Head of caudate nucleus (tissue), 42 donors: ENCODE measurements around the gene OLFML1.

ENCODE experiments used
- DNase-seq, 42 donors: peaks; one replicate each; pipeline versions ENCODE4 v3.0.0 to v3.0.0-alpha.2; 2020 to 2021; ENCODE audit warnings: mixed read lengths in 7 of 42
- intact Hi-C: fragments of 100-400 bp; cut with DNase I; formaldehyde crosslinking; loops from one replicate; pipeline ENCODE4 v1.15.0; 2022

Gene OLFML1

GRCh38 chr11:7485186-7486097, at the start of gene OLFML1:
Gene OLFML1, plus strand, starts transcription at chr11:7485506. Its CDS starts 370 bp downstream, at chr11:7485876.
- intact Hi-C loops, result no loop called here
- no peak for DNase-seq

DNA sequence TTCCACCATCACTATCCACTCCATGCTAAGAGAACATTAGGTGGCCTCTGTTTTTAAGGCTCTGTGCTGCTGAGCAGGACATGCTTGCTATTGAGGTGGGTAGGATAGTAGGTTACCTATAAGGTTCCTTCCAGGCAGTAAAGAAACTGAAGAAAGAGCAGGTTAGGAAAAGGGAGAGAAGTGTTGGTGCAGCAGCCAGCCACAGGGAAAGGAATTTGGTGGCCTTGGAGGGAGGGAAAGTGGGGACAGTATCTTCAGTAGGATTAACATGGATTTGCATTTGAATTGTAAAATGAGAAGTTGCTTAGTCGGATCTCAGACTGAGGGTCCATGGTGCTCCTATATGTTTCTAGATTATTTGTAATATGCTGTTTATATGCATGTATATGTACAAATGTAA, 49.2 kb upstream of the OLFML1 start:
- intact Hi-C loops, result no loop called here
- DNase-seq, result no peak

- peak in 5 of 42 donors; percentile 17 to 34 (median 26) for DNase-seq
- intact Hi-C loops, result no loop called here
These were observed 48.6 kb upstream of the OLFML1 start for GRCh38 chr11:7436657-7437056.

DNA sequence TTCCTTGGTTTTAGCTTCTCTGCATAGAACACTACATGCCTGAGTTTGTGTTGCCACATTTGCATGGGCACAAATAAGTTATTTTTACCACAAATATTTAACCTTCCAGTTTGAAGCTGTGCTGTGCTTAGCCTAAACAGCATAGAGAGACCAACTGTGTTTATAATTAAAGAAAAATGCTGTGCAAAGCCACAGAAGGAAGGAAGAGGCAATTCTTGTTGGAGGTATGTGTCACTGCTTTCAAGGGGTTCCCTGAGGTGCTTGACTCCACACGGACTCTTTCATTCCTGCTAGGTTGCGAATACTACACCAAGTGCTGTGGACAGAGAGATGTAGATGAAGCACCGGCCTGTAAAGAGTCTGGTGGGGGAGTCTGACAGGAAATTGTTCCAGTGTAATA, 47.6 kb upstream of the OLFML1 start:
- no peak for DNase-seq
- intact Hi-C loops, result no loop called here

DNA sequence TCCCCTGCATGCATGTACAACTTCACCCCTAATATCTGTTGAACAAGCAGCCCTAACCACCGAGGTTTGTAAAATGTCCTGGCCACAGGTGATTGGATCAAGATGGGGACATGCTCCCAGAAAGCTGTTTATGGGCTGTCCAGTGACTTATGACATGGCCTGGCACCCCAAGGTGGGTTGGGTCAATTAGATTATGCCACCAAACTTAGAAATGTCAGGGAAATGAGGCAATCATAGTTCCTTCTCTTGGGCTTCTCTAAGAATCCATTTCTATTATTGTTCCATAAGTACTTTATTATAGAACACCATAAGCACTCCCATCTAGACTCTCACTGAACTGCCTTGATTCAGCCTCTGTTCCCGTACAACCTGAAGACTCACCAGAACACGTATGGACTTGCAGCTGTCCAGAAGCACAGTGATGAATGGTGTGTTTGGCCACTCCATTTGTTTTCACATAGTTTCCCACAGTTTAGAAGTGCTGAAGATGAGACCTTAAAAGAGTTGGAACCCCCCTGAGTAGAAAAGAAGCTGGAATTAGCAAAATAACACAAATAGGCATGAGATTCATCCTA, 45.5 kb upstream of the OLFML1 start:
- intact Hi-C loops, result loop anchor here (10.0 kb wide), 1 partner anchor 295 kb away; no protein-coding TSS in a partner anchor
- no peak for DNase-seq

- peak; percentile 28 to 95 (median 86) for DNase-seq
- intact Hi-C loops, result loop anchor here (10.0 kb wide), 1 partner anchor 298 kb away; no protein-coding TSS in a partner anchor
These were observed 42.6 kb upstream of the OLFML1 start for GRCh38 chr11:7442588-7443215.

DNA sequence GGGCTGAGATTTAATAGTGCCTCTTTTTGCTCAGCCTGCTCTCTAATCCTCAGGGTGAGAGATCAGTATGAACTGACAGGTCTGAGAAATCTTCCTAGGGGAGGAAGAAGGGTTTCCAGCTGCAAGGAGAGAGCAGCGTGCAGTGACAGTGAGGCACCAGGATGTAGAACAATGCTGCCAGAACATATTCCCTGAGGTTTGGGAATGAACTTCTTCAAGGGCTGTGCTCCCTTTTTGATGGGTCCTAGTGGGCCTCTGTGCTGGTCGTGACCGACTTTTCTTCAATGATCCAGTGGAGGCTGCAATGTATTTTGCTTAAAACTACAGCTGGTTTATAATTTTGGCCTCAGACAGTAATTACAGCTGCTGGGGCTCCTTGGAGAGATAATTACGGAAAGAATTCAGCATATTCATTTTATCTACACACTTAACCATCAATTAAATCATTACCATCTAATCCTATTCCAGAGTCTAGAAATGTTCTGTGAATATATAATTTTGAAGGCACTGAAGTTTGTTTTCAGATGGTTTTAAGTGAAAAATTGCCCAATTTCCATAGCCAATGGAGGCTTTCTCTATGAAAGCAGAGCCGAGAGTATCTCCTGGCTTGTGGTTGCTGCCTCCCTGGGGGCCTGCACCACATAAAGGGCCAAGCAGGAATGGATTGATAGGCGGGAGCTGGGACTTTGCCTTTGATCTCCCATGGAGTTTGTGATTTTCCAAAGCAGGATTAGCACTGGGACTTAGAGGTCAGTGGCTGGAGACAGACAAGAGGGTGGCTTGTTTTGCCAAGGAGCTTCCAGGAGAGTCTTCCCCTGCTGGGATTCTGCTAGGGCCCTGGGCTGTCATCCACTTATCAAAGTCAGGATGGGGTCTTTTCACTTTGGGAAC, 41.0 kb upstream of the OLFML1 start:
- intact Hi-C loops, result loop anchor here (10.0 kb wide), 1 partner anchor 300 kb away; no protein-coding TSS in a partner anchor

GRCh38 chr11:7445564-7445963, 39.7 kb upstream of the OLFML1 start:
- DNase-seq, result no peak
- intact Hi-C loops, result loop anchor here (10.0 kb wide), 1 partner anchor 301 kb away; no protein-coding TSS in a partner anchor

More for the DNA sequence above, 41.0 kb upstream of the OLFML1 start:
- DNase-seq, result no peak

DNA sequence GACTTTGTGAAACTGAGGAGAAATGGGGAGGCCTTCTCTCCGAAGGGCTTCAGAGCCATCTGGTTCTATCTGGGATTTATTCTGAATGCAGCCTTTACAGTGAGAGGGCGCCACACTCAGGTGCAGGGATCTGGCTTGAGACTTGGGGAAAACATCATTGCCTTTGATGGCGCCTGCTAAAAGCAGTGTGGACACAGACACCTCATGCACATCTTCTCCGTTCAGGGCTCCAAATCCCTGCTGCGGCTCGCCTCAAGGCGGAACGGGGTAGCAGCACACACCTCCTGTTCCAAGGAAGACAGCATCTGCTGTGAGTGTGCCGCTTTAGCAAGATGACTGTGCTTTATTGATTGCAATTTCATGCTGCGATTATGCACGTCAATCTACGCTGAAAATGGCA, 37.1 kb upstream of the OLFML1 start:
- no peak for DNase-seq
- intact Hi-C loops, result loop anchor here (10.0 kb wide), 1 partner anchor 303 kb away; no protein-coding TSS in a partner anchor

- intact Hi-C loops, result loop anchor here (10.0 kb wide), 1 partner anchor 305 kb away; no protein-coding TSS in a partner anchor
- DNase-seq, result no peak
These were observed 36.0 kb upstream of the OLFML1 start for GRCh38 chr11:7449211-7449840.

DNA sequence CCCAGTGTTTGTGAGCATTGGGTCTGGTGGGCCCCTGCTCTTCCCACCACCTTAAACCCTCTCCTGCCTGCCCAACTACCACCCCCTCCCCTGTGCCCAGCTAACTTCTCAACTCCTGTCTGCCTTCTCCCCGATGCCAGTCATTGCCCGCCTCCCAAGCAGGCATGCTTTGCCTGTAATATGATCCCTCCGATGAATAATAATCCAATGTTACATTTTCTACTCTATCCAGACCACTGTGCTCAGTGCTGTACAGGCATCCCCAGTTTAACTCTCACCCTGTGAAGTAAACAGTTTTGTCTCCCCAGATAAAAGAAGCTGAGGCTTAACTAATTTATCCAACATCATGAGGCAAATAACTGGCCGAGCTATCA, 35.5 kb upstream of the OLFML1 start:
- intact Hi-C loops, result loop anchor here (10.0 kb wide), 1 partner anchor 305 kb away; no protein-coding TSS in a partner anchor
- DNase-seq, result no peak

GRCh38 chr11:7450836-7451235, 34.5 kb upstream of the OLFML1 start:
- no peak for DNase-seq
- intact Hi-C loops, result no loop called here

- no peak for DNase-seq
- intact Hi-C loops, result no loop called here
These were observed 33.8 kb upstream of the OLFML1 start for GRCh38 chr11:7451520-7451919.

GRCh38 chr11:7451952-7452494, 33.3 kb upstream of the OLFML1 start:
- DNase-seq, result no peak
- intact Hi-C loops, result no loop called here

DNA sequence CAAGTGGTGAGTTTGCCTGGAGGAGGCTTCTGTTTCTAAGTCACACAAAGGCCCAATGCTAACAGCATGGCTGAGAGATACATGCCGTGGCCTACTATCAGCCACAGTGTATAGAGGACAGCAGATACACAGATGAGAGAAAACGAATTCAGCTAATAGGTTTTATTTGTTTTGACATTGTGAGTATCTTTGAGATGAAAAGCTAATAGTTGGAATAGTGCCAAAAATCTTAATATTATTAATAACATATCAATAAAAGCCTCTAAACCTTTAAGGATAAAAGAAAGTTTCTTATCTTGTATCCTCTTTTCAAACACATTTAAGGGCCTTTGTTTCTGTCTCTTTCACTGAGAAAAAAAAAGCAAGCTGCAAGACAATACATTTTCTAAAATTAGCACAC, 30.5 kb upstream of the OLFML1 start:
- DNase-seq, result no peak
- intact Hi-C loops, result no loop called here

DNA sequence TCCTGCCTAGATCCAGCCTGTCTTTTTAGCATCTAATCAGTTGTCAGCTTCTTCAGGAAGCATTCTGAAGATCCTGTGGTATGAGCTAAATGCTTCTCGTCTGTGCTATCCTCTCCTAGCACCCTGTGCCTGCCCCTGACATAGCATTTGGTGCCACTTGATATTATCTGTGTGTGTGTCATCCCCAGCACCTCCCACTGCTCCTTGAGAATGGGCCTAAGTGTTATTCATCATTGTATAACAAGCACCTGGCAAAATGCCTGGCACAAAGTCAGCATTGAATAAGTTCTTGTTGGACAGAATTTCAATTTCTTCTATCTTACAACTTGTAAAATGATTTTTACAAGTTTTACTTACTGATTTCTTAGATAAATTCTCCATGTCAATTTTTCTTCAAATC, 28.1 kb upstream of the OLFML1 start:
- intact Hi-C loops, result no loop called here
- DNase-seq, result peak in 31 of 42 donors; percentile 13 to 87 (median 49)

DNA sequence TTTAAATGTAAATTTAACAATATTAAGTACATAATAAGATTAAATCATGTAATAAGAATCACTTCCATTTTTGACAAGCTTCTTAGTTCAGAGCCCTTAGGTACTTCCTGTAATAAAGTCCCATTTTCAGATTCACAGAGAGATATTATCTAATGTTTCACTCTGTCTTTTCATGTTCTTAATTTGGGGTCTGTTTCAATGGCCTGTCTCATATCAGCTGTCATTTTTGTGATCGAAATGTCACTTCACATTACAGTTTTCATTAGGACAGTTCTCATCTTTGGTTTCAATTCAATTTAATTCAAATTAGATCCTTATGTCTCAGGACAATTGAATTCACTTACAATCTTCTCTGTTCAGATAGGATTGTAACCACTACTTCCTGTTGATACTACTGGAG, 22.6 kb upstream of the OLFML1 start:
- intact Hi-C loops, result no loop called here
- DNase-seq, result no peak

GRCh38 chr11:7467652-7468051, 17.7 kb upstream of the OLFML1 start:
- intact Hi-C loops, result no loop called here

More at GRCh38 chr11:7467652-7468051, 17.7 kb upstream of the OLFML1 start:
- DNase-seq, result no peak
